ENCODE results near the gene DLGAP1. TPM values are rescaled to one million over a fixed set of nuclear protein-coding genes. Genes with fewer than 3 reads are reported as not detected.

The DLGAP1 gene
- total RNA-seq, 4 donors from 2014 or later = 0.22 to 1.5 (median 0.56) TPM

DNA sequence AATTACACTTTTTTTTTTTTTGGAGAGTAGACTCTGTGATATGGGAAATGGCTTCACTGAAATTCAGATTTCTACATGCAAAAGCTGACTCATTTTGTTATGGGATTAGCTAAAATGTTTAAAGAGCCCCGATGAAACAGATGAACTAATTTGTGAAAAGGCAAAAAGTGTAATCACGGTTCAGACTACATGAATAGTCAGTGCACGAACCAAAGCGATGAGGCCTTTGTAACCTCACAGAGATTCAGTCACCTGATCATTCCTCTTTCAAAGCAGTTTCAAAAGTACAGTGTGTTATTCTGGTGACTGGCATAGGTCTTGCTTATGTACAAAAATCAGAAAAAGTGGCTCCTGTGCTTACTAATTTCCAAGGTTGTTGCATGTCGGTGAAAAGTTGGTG lies 960.5 kb downstream of the DLGAP1 start:
- no peaks in the 10 kb centered on the region for H3K36me3 ChIP-seq
- no peak overlapping the region for H3K27ac ChIP-seq
- peaks cover 8% of the 10 kb centered on the region for H3K27me3 ChIP-seq
- peaks cover 0 to 10% (median 3%) of the 10 kb centered on the region in 3 donors for H3K4me1 ChIP-seq
- H3K4me3 ChIP-seq = no peak overlapping the region
- H3K9me3 ChIP-seq = no peaks in the 10 kb centered on the region
- no peak for TF ChIP-seq POLR2A (IDR thresholded peaks at IDR 0.05)
- no peak for TF ChIP-seq EP300 (IDR thresholded peaks at IDR 0.05)
- TF ChIP-seq, protein P1, sequence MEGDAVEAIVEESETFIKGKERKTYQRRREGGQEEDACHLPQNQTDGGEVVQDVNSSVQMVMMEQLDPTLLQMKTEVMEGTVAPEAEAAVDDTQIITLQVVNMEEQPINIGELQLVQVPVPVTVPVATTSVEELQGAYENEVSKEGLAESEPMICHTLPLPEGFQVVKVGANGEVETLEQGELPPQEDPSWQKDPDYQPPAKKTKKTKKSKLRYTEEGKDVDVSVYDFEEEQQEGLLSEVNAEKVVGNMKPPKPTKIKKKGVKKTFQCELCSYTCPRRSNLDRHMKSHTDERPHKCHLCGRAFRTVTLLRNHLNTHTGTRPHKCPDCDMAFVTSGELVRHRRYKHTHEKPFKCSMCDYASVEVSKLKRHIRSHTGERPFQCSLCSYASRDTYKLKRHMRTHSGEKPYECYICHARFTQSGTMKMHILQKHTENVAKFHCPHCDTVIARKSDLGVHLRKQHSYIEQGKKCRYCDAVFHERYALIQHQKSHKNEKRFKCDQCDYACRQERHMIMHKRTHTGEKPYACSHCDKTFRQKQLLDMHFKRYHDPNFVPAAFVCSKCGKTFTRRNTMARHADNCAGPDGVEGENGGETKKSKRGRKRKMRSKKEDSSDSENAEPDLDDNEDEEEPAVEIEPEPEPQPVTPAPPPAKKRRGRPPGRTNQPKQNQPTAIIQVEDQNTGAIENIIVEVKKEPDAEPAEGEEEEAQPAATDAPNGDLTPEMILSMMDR (IDR thresholded peaks at IDR 0.05) = no peak
- no peak for TF ChIP-seq POLR2AphosphoS5 (IDR thresholded peaks at IDR 0.05)
- ATAC-seq = no peak
- 89 to 93% methylated on average over 5 of the region's 5 CpGs for WGBS, 2 donors (ENCODE audit: low coverage in 1 of 2)

- no peak for ATAC-seq
- no peak overlapping the region for H3K4me3 ChIP-seq
- 88 to 94% methylated on average over 4 of the region's 4 CpGs for WGBS, 2 donors (ENCODE audit: low coverage in 1 of 2)
- H3K4me1 ChIP-seq = peaks cover 0 to 6% (median 0%) of the 10 kb centered on the region in 3 donors
- TF ChIP-seq POLR2AphosphoS5 (IDR thresholded peaks at IDR 0.05) (no peak), POLR2A (IDR thresholded peaks at IDR 0.05) (no peak), EP300 (IDR thresholded peaks at IDR 0.05) (no peak)
- TF ChIP-seq, protein P1 (IDR thresholded peaks at IDR 0.05) = no peak
- no peaks in the 10 kb centered on the region for H3K36me3 ChIP-seq
- peaks cover 4% of the 10 kb centered on the region for H3K27me3 ChIP-seq
- H3K27ac ChIP-seq = no peak overlapping the region
- no peaks in the 10 kb centered on the region for H3K9me3 ChIP-seq
These were observed 960.9 kb downstream of the DLGAP1 start for GRCh38 chr18:3494245-3494526.

DNA sequence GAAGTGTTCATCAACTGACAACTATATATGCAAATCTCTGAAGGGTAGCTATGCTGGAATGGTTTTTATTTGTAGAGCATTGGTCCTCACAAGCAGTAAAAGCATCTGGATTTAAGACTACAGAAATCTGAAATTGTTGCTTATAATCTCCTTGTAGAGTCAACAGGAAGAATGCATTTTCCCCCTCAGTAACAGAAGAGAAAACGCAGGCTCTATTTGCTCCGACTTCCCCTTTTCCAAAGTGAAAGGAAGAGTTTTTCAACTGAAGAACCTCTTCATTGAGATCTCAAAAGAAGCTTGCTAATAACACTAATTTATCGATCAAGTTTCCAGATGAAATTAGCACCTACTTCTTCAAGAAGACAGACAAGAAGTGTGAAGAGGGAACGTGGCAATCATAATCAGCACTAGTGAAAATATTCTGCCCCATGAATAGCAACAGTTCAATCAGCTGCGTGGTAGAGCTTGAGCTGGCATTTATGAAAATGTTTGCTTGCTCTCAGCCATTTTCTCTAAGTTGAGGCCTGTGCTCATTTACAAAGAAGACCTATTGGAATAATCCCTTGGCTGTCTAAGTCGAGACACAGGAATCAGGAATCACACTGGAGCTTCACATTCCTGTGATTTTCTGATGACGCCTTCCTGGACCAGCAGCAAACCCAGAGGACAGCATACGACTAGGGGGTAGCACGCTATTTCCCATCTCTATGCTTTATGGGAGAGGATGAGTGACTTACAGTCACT lies 961.4 kb downstream of the DLGAP1 start:
- no peak for ATAC-seq
- H3K36me3 ChIP-seq = no peaks in the 10 kb centered on the region
- H3K27ac ChIP-seq = no peak overlapping the region
- TF ChIP-seq POLR2AphosphoS5 (IDR thresholded peaks at IDR 0.05) (no peak), POLR2A (IDR thresholded peaks at IDR 0.05) (no peak), EP300 (IDR thresholded peaks at IDR 0.05) (no peak)
- TF ChIP-seq, protein P1 (IDR thresholded peaks at IDR 0.05) = no peak
- WGBS, 2 donors (ENCODE audit: low coverage in 1 of 2) = 75 to 84% methylated on average over 6 to 9 of the region's 9 CpGs
- H3K4me1 ChIP-seq = peaks cover 0 to 1% (median 0%) of the 10 kb centered on the region in 3 donors
- no peaks in the 10 kb centered on the region for H3K27me3 ChIP-seq
- H3K4me3 ChIP-seq = no peak overlapping the region
- H3K9me3 ChIP-seq = no peaks in the 10 kb centered on the region

GRCh38 chr18:3492721-3493120 lies 962.4 kb downstream of the DLGAP1 start:
- no peaks in the 10 kb centered on the region for H3K4me1 ChIP-seq
- H3K4me3 ChIP-seq = no peak overlapping the region
- H3K9me3 ChIP-seq = no peaks in the 10 kb centered on the region
- no peak overlapping the region for H3K27ac ChIP-seq
- TF ChIP-seq POLR2A (IDR thresholded peaks at IDR 0.05) (no peak), EP300 (IDR thresholded peaks at IDR 0.05) (no peak), POLR2AphosphoS5 (IDR thresholded peaks at IDR 0.05) (no peak)
- TF ChIP-seq, protein P1 (IDR thresholded peaks at IDR 0.05) = no peak
- no CpG with 5 or more reads among the region's 2 CpGs for WGBS, 2 donors (ENCODE audit: low coverage in 1 of 2)
- H3K36me3 ChIP-seq = no peaks in the 10 kb centered on the region
- no peaks in the 10 kb centered on the region for H3K27me3 ChIP-seq
- no peak for ATAC-seq

DNA sequence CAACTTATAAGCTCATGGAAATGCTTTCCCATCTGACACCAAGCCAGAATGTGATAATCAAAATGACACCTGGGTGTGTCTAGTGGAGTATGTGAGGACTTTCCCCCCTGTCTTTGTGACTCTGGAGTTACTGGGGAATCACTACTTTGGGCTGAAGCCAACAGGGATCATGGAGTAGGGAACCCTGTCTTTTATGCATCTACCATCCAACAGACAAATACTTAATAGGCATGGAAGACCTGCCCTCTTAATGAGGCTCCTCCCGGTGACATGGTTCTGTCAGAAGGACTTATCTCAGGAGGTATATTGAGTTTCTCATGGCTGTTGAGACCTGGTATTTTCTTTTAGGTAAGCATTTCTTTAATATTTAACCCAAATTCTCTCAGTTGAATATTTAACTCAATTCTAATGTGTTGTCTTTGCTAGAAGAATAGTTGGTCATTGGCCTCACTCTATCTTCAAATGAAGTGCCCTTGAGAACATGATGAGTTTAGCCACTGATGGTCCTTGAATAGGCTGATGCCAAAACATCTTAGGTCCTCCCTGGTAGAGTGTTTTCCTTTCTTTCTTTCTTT lies 963.0 kb downstream of the DLGAP1 start:
- Histone ChIP-seq H3K27me3 (no peaks in the 10 kb centered on the region), H3K4me3 (no peak overlapping the region), H3K36me3 (no peaks in the 10 kb centered on the region), H3K27ac (no peak overlapping the region), H3K4me1 (no peaks in the 10 kb centered on the region), H3K9me3 (no peaks in the 10 kb centered on the region)
- WGBS, 2 donors (ENCODE audit: low coverage in 1 of 2) = 90 to 100% methylated on average over 1 of the region's 1 CpG
- no peak for ATAC-seq
- TF ChIP-seq POLR2A (IDR thresholded peaks at IDR 0.05) (no peak), EP300 (IDR thresholded peaks at IDR 0.05) (no peak), POLR2AphosphoS5 (IDR thresholded peaks at IDR 0.05) (no peak)
- TF ChIP-seq, protein P1 (IDR thresholded peaks at IDR 0.05) = no peak

Measured in gastroesophageal sphincter (tissue), 4 donors.